H1 (cell line): ENCODE measurements around the gene SCNN1B.

Source experiments
- ATF3 ChIP-seq: IDR thresholded peaks from 2 replicates; pipeline ENCODE4 v1.6.1; 2011; ENCODE audit warnings: low read depth, mild to moderate bottlenecking, low read length; ENCODE audit not compliant: insufficient read depth
- CREB1 ChIP-seq: IDR thresholded peaks from 2 replicates; pipeline ENCODE4 v1.6.1; 2012; ENCODE audit warnings: inconsistent platforms
- CTCF ChIP-seq, 3 experiments: IDR thresholded peaks; 1 replicate in 2 of 3; 2 replicates in 1 of 3; pipeline versions ENCODE4 v1.5.1 to v1.6.1; 2011; ENCODE audit warnings: low read length in 3 of 3, mild to moderate bottlenecking in 3 of 3, inconsistent platforms in 2 of 3, low read depth in 1 of 3, moderate library complexity in 1 of 3; ENCODE audit not compliant: insufficient read depth in 1 of 3; ENCODE audit errors: control extremely low read depth in 1 of 3
- JUND ChIP-seq: IDR thresholded peaks from 2 replicates; pipeline ENCODE4 v1.6.1; 2011; ENCODE audit warnings: mild to moderate bottlenecking, improper control_type of control experiment, low read length
- NRF1 ChIP-seq: IDR thresholded peaks from 2 replicates; pipeline ENCODE4 v1.6.1; 2011; ENCODE audit warnings: mild to moderate bottlenecking, low read depth, low read length, improper control_type of control experiment
- POLR2A ChIP-seq, 2 experiments: IDR thresholded peaks; 1 replicate in 1 of 2; 2 replicates in 1 of 2; pipeline ENCODE4 v1.6.1; 2011; ENCODE audit warnings: low read depth in 2 of 2, low read length in 2 of 2, mild to moderate bottlenecking in 2 of 2; ENCODE audit errors: control extremely low read depth in 1 of 2
- SIX5 ChIP-seq: IDR thresholded peaks from 2 replicates; pipeline ENCODE4 v1.6.1; 2011; ENCODE audit warnings: mild to moderate bottlenecking, low read depth, low read length
- YY1 ChIP-seq: IDR thresholded peaks from 2 replicates; pipeline ENCODE4 v1.6.1; 2011; ENCODE audit warnings: low read depth, mild to moderate bottlenecking, low read length

GRCh38 chr16:23278031-23278430 lies 24.1 kb upstream of the SCNN1B start:
- TF ChIP-seq NRF1 = no peak
- TF ChIP-seq JUND = no peak
- no peak for TF ChIP-seq CTCF (IDR thresholded peaks at IDR 0.05; ENCODE audit: control extremely low read depth in 1 of 3, insufficient read depth in 1 of 3, low read depth in 1 of 3, low read length in 3 of 3)
- no peak for TF ChIP-seq ATF3
- TF ChIP-seq YY1 = no peak
- no peak for TF ChIP-seq CREB1
- no peak for TF ChIP-seq POLR2A (IDR thresholded peaks at IDR 0.05; ENCODE audit: control extremely low read depth in 1 of 2, low read depth in 2 of 2, low read length in 2 of 2)
- TF ChIP-seq SIX5 = no peak
